H9 (cell line): ENCODE results near the gene NEB. TPM values are rescaled to one million over a fixed set of nuclear protein-coding genes. Genes with fewer than 3 reads are reported as not detected.

Experiments
- DNase-seq: peaks from one replicate; pipeline ENCODE4 v3.0.0-alpha.2; 2017
- H2AFZ ChIP-seq: one replicate; pipeline ENCODE4 v1.6.1; 2013; ENCODE audit warnings: mild to moderate bottlenecking, low read length, control low read depth, moderate library complexity
- H2AK5ac ChIP-seq: 2 replicates; pipeline ENCODE4 v1.6.1; 2013; ENCODE audit warnings: low read length, control low read depth, mixed read lengths; ENCODE audit not compliant: insufficient read length
- H2BK120ac ChIP-seq: one replicate; pipeline ENCODE4 v1.6.1; 2013; ENCODE audit warnings: low read depth, mild to moderate bottlenecking, low read length, control low read depth, inconsistent platforms; ENCODE audit not compliant: poor library complexity, severe bottlenecking
- H2BK12ac ChIP-seq: 2 replicates; pipeline ENCODE4 v1.6.1; 2013; ENCODE audit warnings: low read length, control low read depth, mixed read lengths, low read depth; ENCODE audit not compliant: insufficient read length
- H2BK15ac ChIP-seq: 2 replicates; pipeline ENCODE4 v1.6.1; 2013; ENCODE audit warnings: low read depth, low read length, control low read depth
- H2BK20ac ChIP-seq: one replicate; pipeline ENCODE4 v1.6.1; 2013; ENCODE audit warnings: low read depth, mild to moderate bottlenecking, low read length, control low read depth, inconsistent platforms; ENCODE audit not compliant: poor library complexity, severe bottlenecking
- H2BK5ac ChIP-seq: 2 replicates; pipeline ENCODE4 v1.6.1; 2013; ENCODE audit warnings: low read length, control low read depth, mixed read lengths; ENCODE audit not compliant: insufficient read length
- H3K14ac ChIP-seq: 2 replicates; pipeline ENCODE4 v1.6.1; 2013; ENCODE audit warnings: low read length, control low read depth; ENCODE audit not compliant: insufficient read depth
- H3K18ac ChIP-seq: 2 replicates; pipeline ENCODE4 v1.6.1; 2013; ENCODE audit warnings: low read depth, mild to moderate bottlenecking, mixed read lengths, low read length, control low read depth; ENCODE audit not compliant: insufficient read length
- H3K23ac ChIP-seq: 2 replicates; pipeline ENCODE4 v1.6.1; 2013; ENCODE audit warnings: low read length, control low read depth, mixed read lengths, low read depth; ENCODE audit not compliant: insufficient read length
- H3K23me2 ChIP-seq: 2 replicates; pipeline ENCODE4 v1.6.1; 2013; ENCODE audit warnings: low read depth, mild to moderate bottlenecking, mixed read lengths, low read length, control low read depth; ENCODE audit not compliant: insufficient read length, poor library complexity, severe bottlenecking
- H3K27ac ChIP-seq: 2 replicates; pipeline ENCODE4 v1.5.1; 2013; ENCODE audit warnings: low read length, control low read depth, mixed read lengths, low read depth; ENCODE audit not compliant: insufficient read length
- H3K27me3 ChIP-seq: 2 replicates; pipeline ENCODE4 v1.6.1; 2013; ENCODE audit warnings: low read length, control low read depth, inconsistent platforms; ENCODE audit not compliant: insufficient read depth
- H3K4ac ChIP-seq: 2 replicates; pipeline ENCODE4 v1.6.1; 2013; ENCODE audit warnings: low read depth, mild to moderate bottlenecking, control low read depth, inconsistent platforms, low read length, moderate library complexity
- H3K4me1 ChIP-seq: 2 replicates; pipeline ENCODE4 v1.6.1; 2013; ENCODE audit warnings: low read length, control low read depth, inconsistent platforms; ENCODE audit not compliant: insufficient read depth
- H3K4me2 ChIP-seq: 2 replicates; pipeline ENCODE4 v1.6.1; 2013; ENCODE audit warnings: low read length, control low read depth, mixed read lengths; ENCODE audit not compliant: insufficient read length, insufficient read depth
- H3K56ac ChIP-seq: 2 replicates; pipeline ENCODE4 v1.6.1; 2013; ENCODE audit warnings: low read depth, mild to moderate bottlenecking, mixed read lengths, low read length, control low read depth; ENCODE audit not compliant: insufficient read length
- H3K79me1 ChIP-seq: 2 replicates; pipeline ENCODE4 v1.6.1; 2013; ENCODE audit warnings: low read depth, mild to moderate bottlenecking, moderate library complexity, low read length, control low read depth, inconsistent platforms; ENCODE audit not compliant: insufficient read depth, poor library complexity, severe bottlenecking
- H3K79me2 ChIP-seq: 2 replicates; pipeline ENCODE4 v1.6.1; 2013; ENCODE audit warnings: low read length, control low read depth, inconsistent platforms; ENCODE audit not compliant: insufficient read depth
- H3K9ac ChIP-seq: 2 replicates; pipeline ENCODE4 v1.6.1; 2013; ENCODE audit warnings: low read length, control low read depth, mixed read lengths; ENCODE audit not compliant: insufficient read length; ENCODE audit errors: extremely low read depth
- H3K9me3 ChIP-seq: one replicate; pipeline ENCODE4 v1.6.1; 2013; ENCODE audit warnings: low read depth, low read length, inconsistent platforms; ENCODE audit not compliant: control insufficient read depth
- H3T11ph ChIP-seq: one replicate; pipeline ENCODE4 v1.6.1; 2013; ENCODE audit warnings: mild to moderate bottlenecking, low read length, control low read depth, inconsistent platforms
- H4K20me1 ChIP-seq: one replicate; pipeline ENCODE4 v1.6.1; 2013; ENCODE audit not compliant: control insufficient read depth, insufficient read length, insufficient read depth
- H4K5ac ChIP-seq: 2 replicates; pipeline ENCODE4 v1.6.1; 2013; ENCODE audit warnings: low read depth, mild to moderate bottlenecking, mixed read lengths, low read length, control low read depth; ENCODE audit not compliant: insufficient read length
- H4K8ac ChIP-seq: replicated peaks from 2 replicates; pipeline ENCODE4 v1.6.1; 2013; ENCODE audit warnings: low read length, control low read depth, mixed read lengths, low read depth; ENCODE audit not compliant: insufficient read length
- H4K91ac ChIP-seq: 2 replicates; pipeline ENCODE4 v1.6.1; 2013; ENCODE audit warnings: low read depth, mild to moderate bottlenecking, moderate library complexity, mixed read lengths, low read length, control low read depth; ENCODE audit not compliant: insufficient read length
- H3K27ac Mint-ChIP-seq, 3 experiments: 2 replicates in 2 of 3; 3 replicates in 1 of 3; pipeline ENCODE4 v1.8.0; 2020 to 2021; ENCODE audit warnings: mixed read lengths in 3 of 3, mild to moderate bottlenecking in 1 of 3, moderate library complexity in 1 of 3
- H3K27me3 Mint-ChIP-seq: 2 replicates; pipeline ENCODE4 v1.8.0; 2021; ENCODE audit warnings: low read depth, mild to moderate bottlenecking, moderate library complexity, mixed read lengths
- H3K36me3 Mint-ChIP-seq, 3 experiments: 2 replicates in 2 of 3; 3 replicates in 1 of 3; pipeline ENCODE4 v1.8.0; 2020 to 2021; ENCODE audit warnings: low read depth in 3 of 3, mixed read lengths in 3 of 3; ENCODE audit not compliant: insufficient read depth in 1 of 3
- H3K4me1 Mint-ChIP-seq, 2 experiments: 2 replicates each; pipeline ENCODE4 v1.8.0; 2020; ENCODE audit warnings: mixed read lengths in 2 of 2
- H3K4me3 Mint-ChIP-seq, 2 experiments: 2 replicates in 1 of 2; 3 replicates in 1 of 2; pipeline ENCODE4 v1.8.0; 2020 to 2021; ENCODE audit warnings: mild to moderate bottlenecking in 2 of 2, mixed read lengths in 2 of 2, moderate library complexity in 1 of 2
- H3K9me3 Mint-ChIP-seq, 2 experiments: 2 replicates in 1 of 2; 3 replicates in 1 of 2; pipeline ENCODE4 v1.8.0; 2020; ENCODE audit warnings: mild to moderate bottlenecking in 2 of 2, mixed read lengths in 2 of 2, moderate library complexity in 1 of 2
- CTCF ChIP-seq: fragments of 200-600 bp; sonication (generic); conservative IDR thresholded peaks from 3 replicates; pipeline ENCODE4 v1.8.0; 2021; ENCODE audit warnings: antibody characterized with exemption, mild to moderate bottlenecking
- WGBS: extraction: QIAGEN DNeasy Blood & Tissue Kit; methylation state at CpG from one replicate; pipeline ENCODE4 v1.1.7; 2013; ENCODE audit warnings: missing lambda C conversion rate, low lambda C conversion rate, mixed read lengths; ENCODE audit not compliant: insufficient read length; ENCODE audit errors: extremely low coverage; 5-methylcytosine and 5-hydroxymethylcytosine counted together
- total RNA-seq: library from RNA; stranded (reverse); gene quantifications from 2 replicates; pipeline ENCODE4 v1.2.1, GENCODE V29; 2021

NEB gene
- total RNA-seq, 1 experiment from 2014 or later, result 0.98 TPM

- Histone ChIP-seq H4K20me1 (no peaks in the 10 kb centered on the region), H2BK5ac (no peak overlapping the region), H3K4ac (no peak overlapping the region), H2BK12ac (no peak overlapping the region), H2BK15ac (no peak overlapping the region), H3K4me1 (no peaks in the 10 kb centered on the region), H3K27ac (no peak overlapping the region), H2AK5ac (no peak overlapping the region), H4K91ac (no peak overlapping the region), H2BK120ac (no peak overlapping the region), H3K27me3 (no peaks in the 10 kb centered on the region; the same call in 1 of the 2 replicates), H4K5ac (no peak overlapping the region), H2AFZ (no peak overlapping the region), H3K23me2 (no peaks in the 10 kb centered on the region), H3K56ac (no peak overlapping the region), H4K8ac (no peak overlapping the region), H3K4me2 (no peak overlapping the region), H2BK20ac (no peak overlapping the region), H3K14ac (no peak overlapping the region), H3K23ac (no peak overlapping the region), H3K79me1 (no peaks in the 10 kb centered on the region), H3K79me2 (no peaks in the 10 kb centered on the region), H3K9me3 (no peaks in the 10 kb centered on the region), H3K18ac (no peak overlapping the region), H3T11ph (no peak overlapping the region), H3K9ac (no peak overlapping the region)
- Mint-ChIP-seq H3K36me3 (no peaks in the 10 kb centered on the region), H3K27ac (no peak overlapping the region), H3K9me3 (no peaks in the 10 kb centered on the region), H3K27me3 (no peaks in the 10 kb centered on the region), H3K4me3 (no peak overlapping the region), H3K4me1 (no peaks in the 10 kb centered on the region)
- TF ChIP-seq CTCF, result no peak
- WGBS, result no CpG with 5 or more reads among the region's 7 CpGs
- no peak for DNase-seq
Observed at GRCh38 chr2:151568501-151568900, 165.8 kb downstream of the NEB start.
